Gastrocnemius medialis (tissue), 4 donors: ENCODE measurements around the gene DDIT4.
A peak's percentile ranks its signal among the peaks of the same experiment; 100 is the strongest.

Source experiments
- POLR2A ChIP-seq, 2 donors: fragments of 450-650 bp; IDR thresholded peaks; one replicate each; pipeline ENCODE4 v1.6.1; 2017; ENCODE audit warnings: antibody characterized with exemption in 2 of 2, mild to moderate bottlenecking in 2 of 2, moderate library complexity in 2 of 2
- TF ChIP-seq, protein P1 (sequence below), 5 experiments: fragments of 450-650 bp in 3 of 5; fragments of 200-600 bp in 2 of 5; sonication (generic) in 2 of 5; IDR thresholded peaks in 4 of 5; conservative IDR thresholded peaks in 1 of 5; 1 replicate in 4 of 5; 2 replicates in 1 of 5; pipeline ENCODE4 v1.5.1; 2016 to 2019; ENCODE audit warnings: antibody characterized with exemption in 5 of 5, mild to moderate bottlenecking in 3 of 5, moderate library complexity in 3 of 5

DNA sequence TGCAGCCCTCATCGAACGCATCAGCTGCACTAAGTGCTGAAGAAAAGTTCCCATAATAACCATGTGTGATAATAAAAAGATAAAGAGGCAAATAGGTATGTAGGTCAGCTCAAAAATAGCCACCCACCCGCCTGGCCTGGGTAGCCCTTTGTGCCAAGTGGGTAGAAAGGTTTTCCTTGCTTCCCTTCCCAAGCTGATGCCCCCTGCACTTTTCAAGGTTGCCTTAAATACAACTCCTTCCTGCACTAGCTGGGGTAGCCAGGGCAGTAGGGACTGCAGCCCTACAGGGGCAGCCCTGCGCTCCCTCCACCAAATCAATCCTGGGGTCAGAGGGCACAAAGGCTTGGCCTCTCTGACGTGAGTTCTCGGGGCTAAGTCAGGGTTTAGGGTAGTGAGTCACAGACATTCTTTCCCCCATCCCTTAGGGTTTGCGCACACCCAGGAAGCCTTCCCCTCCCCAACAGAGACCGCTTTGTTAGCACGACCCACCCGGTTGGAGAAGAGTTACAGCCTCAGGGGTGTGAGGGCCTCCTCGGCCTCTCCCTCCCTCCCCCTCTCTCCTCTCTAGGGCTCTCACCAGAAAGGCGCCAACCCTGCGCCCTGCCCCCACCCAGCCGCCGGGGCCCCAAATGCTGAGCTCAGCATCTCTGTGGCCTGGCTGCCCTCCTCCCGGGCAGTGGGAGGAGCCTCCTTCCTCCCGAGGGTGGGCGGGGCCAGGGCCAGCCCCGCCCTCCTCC is 13.3 kb upstream of the DDIT4 start:
- TF ChIP-seq, protein P1, sequence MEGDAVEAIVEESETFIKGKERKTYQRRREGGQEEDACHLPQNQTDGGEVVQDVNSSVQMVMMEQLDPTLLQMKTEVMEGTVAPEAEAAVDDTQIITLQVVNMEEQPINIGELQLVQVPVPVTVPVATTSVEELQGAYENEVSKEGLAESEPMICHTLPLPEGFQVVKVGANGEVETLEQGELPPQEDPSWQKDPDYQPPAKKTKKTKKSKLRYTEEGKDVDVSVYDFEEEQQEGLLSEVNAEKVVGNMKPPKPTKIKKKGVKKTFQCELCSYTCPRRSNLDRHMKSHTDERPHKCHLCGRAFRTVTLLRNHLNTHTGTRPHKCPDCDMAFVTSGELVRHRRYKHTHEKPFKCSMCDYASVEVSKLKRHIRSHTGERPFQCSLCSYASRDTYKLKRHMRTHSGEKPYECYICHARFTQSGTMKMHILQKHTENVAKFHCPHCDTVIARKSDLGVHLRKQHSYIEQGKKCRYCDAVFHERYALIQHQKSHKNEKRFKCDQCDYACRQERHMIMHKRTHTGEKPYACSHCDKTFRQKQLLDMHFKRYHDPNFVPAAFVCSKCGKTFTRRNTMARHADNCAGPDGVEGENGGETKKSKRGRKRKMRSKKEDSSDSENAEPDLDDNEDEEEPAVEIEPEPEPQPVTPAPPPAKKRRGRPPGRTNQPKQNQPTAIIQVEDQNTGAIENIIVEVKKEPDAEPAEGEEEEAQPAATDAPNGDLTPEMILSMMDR (IDR thresholded peaks at IDR 0.05 in 4 of 5, conservative IDR thresholded peaks at IDR 0.05 in 1 of 5), result no peak
- peak in 1 of 2 donors; percentile 65 for TF ChIP-seq POLR2A (IDR thresholded peaks at IDR 0.05)
